HepG2 (cell line): ENCODE measurements around the gene CTRL. TPM values are rescaled to one million over a fixed set of nuclear protein-coding genes. Genes with fewer than 3 reads are reported as not detected.

ENCODE experiments used
- CBFB ChIP-seq: sonication (generic); formaldehyde crosslinking; IDR thresholded peaks from 2 replicates; pipeline ENCODE4 v1.4.0; 2020; ENCODE audit warnings: missing genetic modification reagents
- ELF3 ChIP-seq: IDR thresholded peaks from 2 replicates; pipeline ENCODE4 v1.6.1; 2016; ENCODE audit warnings: missing genetic modification reagents, missing compliant biosample characterization
- FOXC1 ChIP-seq: sonication (generic); formaldehyde crosslinking; IDR thresholded peaks from 2 replicates; pipeline ENCODE4 v1.8.0; 2022; ENCODE audit warnings: mild to moderate bottlenecking, missing genetic modification reagents, borderline replicate concordance
- HMG20B ChIP-seq: conservative IDR thresholded peaks from 2 replicates; pipeline ENCODE4 v1.6.1; 2016; ENCODE audit warnings: missing genetic modification reagents, missing compliant biosample characterization
- NFE2L1 ChIP-seq: sonication (generic); formaldehyde crosslinking; IDR thresholded peaks from 2 replicates; pipeline ENCODE4 v1.4.0; 2020; ENCODE audit warnings: missing genetic modification reagents, mild to moderate bottlenecking, borderline replicate concordance
- REST ChIP-seq, 2 experiments: IDR thresholded peaks; 2 replicates each; pipeline ENCODE4 v1.6.1; 2011 to 2012; ENCODE audit warnings: low read length in 2 of 2, borderline replicate concordance in 1 of 2, low read depth in 1 of 2, mild to moderate bottlenecking in 1 of 2, moderate library complexity in 1 of 2
- SP2 ChIP-seq: sonication (generic); formaldehyde crosslinking; IDR thresholded peaks from 2 replicates; pipeline ENCODE4 v1.5.1; 2020; ENCODE audit warnings: mild to moderate bottlenecking, missing genetic modification reagents
- SUZ12 ChIP-seq: fragments of 150-350 bp; IDR thresholded peaks from 2 replicates; pipeline ENCODE4 v1.6.1; 2014; ENCODE audit warnings: low read depth, low read length
- TEF ChIP-seq: sonication (generic); formaldehyde crosslinking; IDR thresholded peaks from 2 replicates; pipeline ENCODE4 v1.5.0; 2020; ENCODE audit warnings: missing genetic modification reagents
- TMF1 ChIP-seq: sonication (generic); formaldehyde crosslinking; IDR thresholded peaks from 2 replicates; pipeline ENCODE4 v1.8.1; 2022; ENCODE audit warnings: low read depth, missing genetic modification reagents
- ZNF235 ChIP-seq: sonication (generic); formaldehyde crosslinking; IDR thresholded peaks from 2 replicates; pipeline ENCODE4 v1.8.1; 2023; ENCODE audit warnings: mild to moderate bottlenecking, missing genetic modification reagents, borderline replicate concordance
- ZNF441 ChIP-seq: sonication (generic); formaldehyde crosslinking; IDR thresholded peaks from 2 replicates; pipeline ENCODE4 v1.7.0; 2021; ENCODE audit warnings: missing genetic modification reagents, borderline replicate concordance
- ZSCAN25 ChIP-seq: sonication (generic); formaldehyde crosslinking; IDR thresholded peaks from 2 replicates; pipeline ENCODE4 v1.8.0; 2022; ENCODE audit warnings: mild to moderate bottlenecking, missing genetic modification reagents
- polyA plus RNA-seq, 8 experiments: library from polyadenylated mRNA; depleted of rRNA in 3 of 8; stranded (reverse) in 7 of 8; unstranded in 1 of 8; fragments of >200 nt; fragmentation: Illumina TruSeq in 4 of 8; extraction: Trizol in 4 of 8; gene quantifications; 2 replicates each; pipeline versions ENCODE4 v1.2.1 to v1.2.3, GENCODE V29; 2011 to 2016; ENCODE audit warnings: low read depth in 4 of 8, missing spikeins in 1 of 8, mixed read lengths in 1 of 8; ENCODE audit not compliant: insufficient read depth in 1 of 8
- total RNA-seq, 5 experiments: library from RNA; depleted of rRNA; stranded (reverse); fragments of >200 nt; fragmentation: Illumina TruSeq; extraction: Trizol; gene quantifications; 2 replicates each; pipeline ENCODE4 v1.2.3, GENCODE V29; 2016; ENCODE audit warnings: low read depth in 1 of 5
- TF ChIP-seq, protein P1 (sequence below): sonication (generic); formaldehyde crosslinking; IDR thresholded peaks from 2 replicates; pipeline ENCODE4 v1.8.0; 2022; ENCODE audit warnings: missing genetic modification reagents, mild to moderate bottlenecking, borderline replicate concordance
- TF ChIP-seq, protein P2 (sequence below): sonication (generic); formaldehyde crosslinking; conservative IDR thresholded peaks from 2 replicates; pipeline ENCODE4 v1.8.1; 2023; ENCODE audit warnings: missing genetic modification reagents
- TF ChIP-seq, protein P3 (sequence below): sonication (generic); formaldehyde crosslinking; IDR thresholded peaks from 2 replicates; pipeline ENCODE4 v1.5.0; 2020; ENCODE audit warnings: missing genetic modification reagents
- TF ChIP-seq, protein P4 (sequence below): IDR thresholded peaks from 2 replicates; pipeline ENCODE4 v1.6.1; 2016; ENCODE audit warnings: mild to moderate bottlenecking
- TF ChIP-seq, protein P5 (sequence below): IDR thresholded peaks from 2 replicates; pipeline ENCODE4 v1.6.1; 2016

Gene CTRL
- total and polyA plus RNA-seq, 2 of the 13 experiments (the other 11 are each of a cell fraction or from before 2014, with no cell fraction given): 1.9 to 2.7 TPM

DNA sequence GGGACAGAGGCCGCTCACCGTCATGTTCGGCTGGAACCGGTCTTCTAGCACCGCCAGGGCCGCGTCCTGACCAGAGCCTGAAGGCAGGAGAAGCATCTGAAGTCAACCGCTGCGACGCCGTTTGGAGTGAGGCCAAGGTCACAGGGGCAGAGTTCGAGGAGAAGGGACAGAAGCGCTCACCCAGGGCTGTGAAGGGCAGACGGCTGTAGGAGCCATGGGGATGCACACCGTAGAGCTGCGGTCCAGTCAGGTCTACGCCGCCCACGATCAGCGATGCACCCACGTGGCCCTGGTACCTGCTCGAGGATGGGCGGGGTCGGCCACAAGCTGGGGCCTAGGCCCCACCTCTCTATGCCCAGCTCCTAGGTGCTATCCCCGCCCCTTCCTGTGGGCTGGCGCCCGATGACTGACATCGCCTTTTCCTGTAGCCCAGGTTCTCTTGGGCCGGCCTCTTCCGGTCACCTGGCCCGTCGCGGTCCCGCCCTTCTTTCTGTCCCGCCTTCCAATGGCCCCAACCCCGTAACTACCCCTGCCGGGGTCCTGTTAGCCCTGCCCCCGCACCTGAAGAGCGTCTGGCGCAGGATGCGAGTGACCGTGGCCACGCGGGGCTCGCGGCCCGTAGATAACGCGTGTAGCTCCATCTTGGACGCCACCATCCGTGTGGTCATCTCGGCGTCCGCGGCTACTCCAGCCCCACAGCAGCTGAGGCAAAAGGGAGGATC lies 3.9 kb upstream of the CTRL start (continued):
- TF ChIP-seq, protein P1, sequence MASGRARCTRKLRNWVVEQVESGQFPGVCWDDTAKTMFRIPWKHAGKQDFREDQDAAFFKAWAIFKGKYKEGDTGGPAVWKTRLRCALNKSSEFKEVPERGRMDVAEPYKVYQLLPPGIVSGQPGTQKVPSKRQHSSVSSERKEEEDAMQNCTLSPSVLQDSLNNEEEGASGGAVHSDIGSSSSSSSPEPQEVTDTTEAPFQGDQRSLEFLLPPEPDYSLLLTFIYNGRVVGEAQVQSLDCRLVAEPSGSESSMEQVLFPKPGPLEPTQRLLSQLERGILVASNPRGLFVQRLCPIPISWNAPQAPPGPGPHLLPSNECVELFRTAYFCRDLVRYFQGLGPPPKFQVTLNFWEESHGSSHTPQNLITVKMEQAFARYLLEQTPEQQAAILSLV (CRISPR knock-in tag): peak; percentile 79
- no peak for TF ChIP-seq REST (IDR thresholded peaks at IDR 0.05; ENCODE audit: borderline replicate concordance in 1 of 2, low read depth in 1 of 2, low read length in 2 of 2)
- TF ChIP-seq ZSCAN25 (CRISPR knock-in tag): peak; percentile 70; the same call in 1 of the 2 replicates
- no peak for TF ChIP-seq NFE2L1 (CRISPR knock-in tag)
- TF ChIP-seq, protein P2, sequence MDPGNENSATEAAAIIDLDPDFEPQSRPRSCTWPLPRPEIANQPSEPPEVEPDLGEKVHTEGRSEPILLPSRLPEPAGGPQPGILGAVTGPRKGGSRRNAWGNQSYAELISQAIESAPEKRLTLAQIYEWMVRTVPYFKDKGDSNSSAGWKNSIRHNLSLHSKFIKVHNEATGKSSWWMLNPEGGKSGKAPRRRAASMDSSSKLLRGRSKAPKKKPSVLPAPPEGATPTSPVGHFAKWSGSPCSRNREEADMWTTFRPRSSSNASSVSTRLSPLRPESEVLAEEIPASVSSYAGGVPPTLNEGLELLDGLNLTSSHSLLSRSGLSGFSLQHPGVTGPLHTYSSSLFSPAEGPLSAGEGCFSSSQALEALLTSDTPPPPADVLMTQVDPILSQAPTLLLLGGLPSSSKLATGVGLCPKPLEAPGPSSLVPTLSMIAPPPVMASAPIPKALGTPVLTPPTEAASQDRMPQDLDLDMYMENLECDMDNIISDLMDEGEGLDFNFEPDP (CRISPR knock-in tag): no peak
- TF ChIP-seq, protein P3, sequence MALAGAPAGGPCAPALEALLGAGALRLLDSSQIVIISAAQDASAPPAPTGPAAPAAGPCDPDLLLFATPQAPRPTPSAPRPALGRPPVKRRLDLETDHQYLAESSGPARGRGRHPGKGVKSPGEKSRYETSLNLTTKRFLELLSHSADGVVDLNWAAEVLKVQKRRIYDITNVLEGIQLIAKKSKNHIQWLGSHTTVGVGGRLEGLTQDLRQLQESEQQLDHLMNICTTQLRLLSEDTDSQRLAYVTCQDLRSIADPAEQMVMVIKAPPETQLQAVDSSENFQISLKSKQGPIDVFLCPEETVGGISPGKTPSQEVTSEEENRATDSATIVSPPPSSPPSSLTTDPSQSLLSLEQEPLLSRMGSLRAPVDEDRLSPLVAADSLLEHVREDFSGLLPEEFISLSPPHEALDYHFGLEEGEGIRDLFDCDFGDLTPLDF (CRISPR knock-in tag): peak; percentile 79
- 0 out of 2 replicates have a peak, but pooled peaks have one; percentile 66 for TF ChIP-seq TEF (CRISPR knock-in tag)
- TF ChIP-seq CBFB: peak; percentile 15; the same call in 1 of the 2 replicates
- peak; percentile 67 for TF ChIP-seq ELF3
- TF ChIP-seq FOXC1: 0 out of 2 replicates have a peak, but pooled peaks have one; percentile 57
- TF ChIP-seq SP2 (CRISPR knock-in tag): peak; percentile 92
- TF ChIP-seq ZNF235 (CRISPR knock-in tag): peak; percentile 49; the same call in 1 of the 2 replicates
- TF ChIP-seq, protein P4, sequence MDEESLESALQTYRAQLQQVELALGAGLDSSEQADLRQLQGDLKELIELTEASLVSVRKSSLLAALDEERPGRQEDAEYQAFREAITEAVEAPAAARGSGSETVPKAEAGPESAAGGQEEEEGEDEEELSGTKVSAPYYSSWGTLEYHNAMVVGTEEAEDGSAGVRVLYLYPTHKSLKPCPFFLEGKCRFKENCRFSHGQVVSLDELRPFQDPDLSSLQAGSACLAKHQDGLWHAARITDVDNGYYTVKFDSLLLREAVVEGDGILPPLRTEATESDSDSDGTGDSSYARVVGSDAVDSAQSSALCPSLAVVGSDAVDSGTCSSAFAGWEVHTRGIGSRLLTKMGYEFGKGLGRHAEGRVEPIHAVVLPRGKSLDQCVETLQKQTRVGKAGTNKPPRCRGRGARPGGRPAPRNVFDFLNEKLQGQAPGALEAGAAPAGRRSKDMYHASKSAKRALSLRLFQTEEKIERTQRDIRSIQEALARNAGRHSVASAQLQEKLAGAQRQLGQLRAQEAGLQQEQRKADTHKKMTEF: 0 out of 2 replicates have a peak, but pooled peaks have one; percentile 82
- no peak for TF ChIP-seq ZNF441
- no peak for TF ChIP-seq SUZ12
- TF ChIP-seq TMF1 (CRISPR knock-in tag): peak; percentile 94
- TF ChIP-seq HMG20B (CRISPR knock-in tag): 0 out of 2 replicates have a peak, but pooled peaks have one; percentile 56
- TF ChIP-seq, protein P5, sequence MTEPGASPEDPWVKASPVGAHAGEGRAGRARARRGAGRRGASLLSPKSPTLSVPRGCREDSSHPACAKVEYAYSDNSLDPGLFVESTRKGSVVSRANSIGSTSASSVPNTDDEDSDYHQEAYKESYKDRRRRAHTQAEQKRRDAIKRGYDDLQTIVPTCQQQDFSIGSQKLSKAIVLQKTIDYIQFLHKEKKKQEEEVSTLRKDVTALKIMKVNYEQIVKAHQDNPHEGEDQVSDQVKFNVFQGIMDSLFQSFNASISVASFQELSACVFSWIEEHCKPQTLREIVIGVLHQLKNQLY: no peak; the same call in 1 of the 2 replicates
